HepG2 (cell line): ENCODE measurements around the gene P2RX3. TPM values are rescaled to one million over a fixed set of nuclear protein-coding genes. Genes with fewer than 3 reads are reported as not detected.

Experiments used
- CBFB ChIP-seq: sonication (generic); formaldehyde crosslinking; IDR thresholded peaks from 2 replicates; pipeline ENCODE4 v1.4.0; 2020; ENCODE audit warnings: missing genetic modification reagents
- CCDC6 ChIP-seq: sonication (generic); formaldehyde crosslinking; IDR thresholded peaks from 2 replicates; pipeline ENCODE4 v1.8.1; 2022; ENCODE audit warnings: mild to moderate bottlenecking, missing genetic modification reagents, moderate library complexity
- CREB3 ChIP-seq: sonication (generic); formaldehyde crosslinking; IDR thresholded peaks from 2 replicates; pipeline ENCODE4 v1.5.0; 2020; ENCODE audit warnings: missing genetic modification reagents
- EHMT2 ChIP-seq: fragments of 200-600 bp; sonication (generic); IDR thresholded peaks from 2 replicates; pipeline ENCODE4 v1.7.0; 2017; ENCODE audit warnings: antibody characterized with exemption, low read depth, low read length, borderline replicate concordance
- GABPB1 ChIP-seq: IDR thresholded peaks from 2 replicates; pipeline ENCODE4 v1.6.1; 2016; ENCODE audit warnings: mild to moderate bottlenecking, missing genetic modification reagents, moderate library complexity, missing compliant biosample characterization
- GLI4 ChIP-seq: sonication (generic); formaldehyde crosslinking; IDR thresholded peaks from 2 replicates; pipeline ENCODE4 v1.5.1; 2020; ENCODE audit warnings: missing genetic modification reagents, mild to moderate bottlenecking, moderate library complexity, borderline replicate concordance
- IRF2 ChIP-seq: IDR thresholded peaks from 2 replicates; pipeline ENCODE4 v1.6.1; 2018; ENCODE audit warnings: missing genetic modification reagents, missing compliant biosample characterization
- TAF1 ChIP-seq: sonication (generic); formaldehyde crosslinking; IDR thresholded peaks from 2 replicates; pipeline ENCODE4 v1.4.0; 2020; ENCODE audit warnings: missing genetic modification reagents
- UBTF ChIP-seq: sonication (generic); formaldehyde crosslinking; IDR thresholded peaks from 2 replicates; pipeline ENCODE4 v1.4.0; 2020; ENCODE audit warnings: mild to moderate bottlenecking, missing genetic modification reagents
- XRCC5 ChIP-seq: fragments of 200-400 bp; formaldehyde crosslinking; optimal IDR thresholded peaks from 2 replicates; pipeline ENCODE3; 2017; ENCODE audit warnings: mild to moderate bottlenecking, low read length
- ZBED4 ChIP-seq: sonication (generic); formaldehyde crosslinking; IDR thresholded peaks from 2 replicates; pipeline ENCODE4 v1.4.0; 2020; ENCODE audit warnings: missing genetic modification reagents, borderline replicate concordance
- ZFP90 ChIP-seq: sonication (generic); formaldehyde crosslinking; IDR thresholded peaks from 2 replicates; pipeline ENCODE4 v1.8.0; 2022; ENCODE audit warnings: missing genetic modification reagents, mild to moderate bottlenecking, inconsistent platforms, borderline replicate concordance
- ZGPAT ChIP-seq: IDR thresholded peaks from 2 replicates; pipeline ENCODE4 v1.6.1; 2016; ENCODE audit warnings: mild to moderate bottlenecking
- ZNF282 ChIP-seq: fragments of 450-650 bp; IDR thresholded peaks from 2 replicates; pipeline ENCODE4 v1.6.1; 2018; ENCODE audit not compliant: partially characterized antibody
- ZNF598 ChIP-seq: sonication (generic); formaldehyde crosslinking; IDR thresholded peaks from 2 replicates; pipeline ENCODE4 v1.5.1; 2020; ENCODE audit warnings: mild to moderate bottlenecking, missing genetic modification reagents, borderline replicate concordance
- ZNF777 ChIP-seq: sonication (generic); formaldehyde crosslinking; IDR thresholded peaks from 2 replicates; pipeline ENCODE4 v1.4.0; 2020; ENCODE audit warnings: missing genetic modification reagents
- ZNF841 ChIP-seq: sonication (generic); formaldehyde crosslinking; IDR thresholded peaks from 2 replicates; pipeline ENCODE4 v1.8.1; 2023; ENCODE audit warnings: missing genetic modification reagents, borderline replicate concordance
- polyA plus RNA-seq, 8 experiments: library from polyadenylated mRNA; depleted of rRNA in 3 of 8; stranded (reverse) in 7 of 8; unstranded in 1 of 8; fragments of >200 nt; fragmentation: Illumina TruSeq in 4 of 8; extraction: Trizol in 4 of 8; gene quantifications; 2 replicates each; pipeline versions ENCODE4 v1.2.1 to v1.2.3, GENCODE V29; 2011 to 2016; ENCODE audit warnings: low read depth in 4 of 8, missing spikeins in 1 of 8, mixed read lengths in 1 of 8; ENCODE audit not compliant: insufficient read depth in 1 of 8
- total RNA-seq, 5 experiments: library from RNA; depleted of rRNA; stranded (reverse); fragments of >200 nt; fragmentation: Illumina TruSeq; extraction: Trizol; gene quantifications; 2 replicates each; pipeline ENCODE4 v1.2.3, GENCODE V29; 2016; ENCODE audit warnings: low read depth in 1 of 5

The P2RX3 gene
- total and polyA plus RNA-seq, 2 of the 13 experiments (the other 11 are each of a cell fraction or from before 2014, with no cell fraction given) = 0.08 TPM; not detected in 1

- TF ChIP-seq CREB3 (CRISPR knock-in tag) = 0 out of 2 replicates have a peak, but pooled peaks have one; percentile 53
- no peak for TF ChIP-seq ZNF841 (CRISPR knock-in tag)
- peak; percentile 76 for TF ChIP-seq GABPB1
- TF ChIP-seq XRCC5 = peak; percentile 80
- TF ChIP-seq TAF1 (CRISPR knock-in tag) = peak; percentile 69
- peak; percentile 51; the same call in 1 of the 2 replicates for TF ChIP-seq IRF2
- TF ChIP-seq EHMT2 = no peak
- peak; percentile 46; the same call in 1 of the 2 replicates for TF ChIP-seq ZNF598 (CRISPR knock-in tag)
- TF ChIP-seq ZGPAT (CRISPR knock-in tag) = peak; percentile 69
- peak; percentile 48; the same call in 1 of the 2 replicates for TF ChIP-seq ZNF777
- 0 out of 2 replicates have a peak, but pooled peaks have one; percentile 8 for TF ChIP-seq CCDC6 (CRISPR knock-in tag)
- no peak for TF ChIP-seq ZFP90 (CRISPR knock-in tag)
- TF ChIP-seq ZNF282 = no peak
- TF ChIP-seq UBTF = peak; percentile 64; the same call in 1 of the 2 replicates
- no peak for TF ChIP-seq GLI4 (CRISPR knock-in tag)
- no peak for TF ChIP-seq ZBED4 (CRISPR knock-in tag)
- no peak for TF ChIP-seq CBFB
Observed at GRCh38 chr11:57324886-57325734, 13.0 kb upstream of the P2RX3 start, which contains the start of gene TNKS1BP1 (continued).
